SK-N-SH (cell line): ENCODE measurements around the gene FRAS1. TPM values are rescaled to one million over a fixed set of nuclear protein-coding genes. Genes with fewer than 3 reads are reported as not detected.

Experiments
- CTCF ChIA-PET: fragments of 300-600, 350-600 bp; formaldehyde crosslinking; extraction: SDS; loops from one replicate; lab custom pipeline; 2021; lab: Yijun Ruan, JAX
- POLR2A ChIA-PET: fragments of 350-600 bp; sonication (Branson Sonifier 250); formaldehyde crosslinking; extraction: SDS; loops from one replicate; lab custom pipeline; 2020; ENCODE audit warnings: antibody characterized with exemption, inconsistent platforms; lab: Yijun Ruan, JAX
- DNase-seq: peaks from one replicate; pipeline ENCODE4 v3.0.0; 2012
- H2AFZ ChIP-seq: fragments of 200-600 bp; sonication (generic); 2 replicates; pipeline ENCODE4 v1.8.1; 2016; ENCODE audit warnings: antibody characterized with exemption, mild to moderate bottlenecking, low read depth
- H3F3A ChIP-seq: fragments of 200-600 bp; sonication (generic); replicated peaks from 2 replicates; pipeline ENCODE3; 2016; ENCODE audit warnings: antibody characterized with exemption, mild to moderate bottlenecking; ENCODE audit not compliant: insufficient read depth
- H3K27ac ChIP-seq, 2 experiments: fragments of 200-500 bp in 1 of 2; fragments of 200-600 bp in 1 of 2; sonication (Bioruptor generic) in 1 of 2; sonication (generic), shearing (Covaris generic) in 1 of 2; 2 replicates each; pipeline versions ENCODE4 v1.5.1 to v1.6.1; 2014 to 2016; ENCODE audit warnings: low read depth in 2 of 2, inconsistent platforms in 1 of 2, low read length in 1 of 2, mild to moderate bottlenecking in 1 of 2, mixed read lengths in 1 of 2
- H3K27me3 ChIP-seq: fragments of 200-600 bp; sonication (generic), shearing (Covaris generic); 2 replicates; pipeline ENCODE4 v1.6.1; 2016; ENCODE audit warnings: mixed run types; ENCODE audit not compliant: insufficient read depth
- H3K36me3 ChIP-seq, 2 experiments: fragments of 200-500 bp in 1 of 2; fragments of 200-600 bp in 1 of 2; sonication (Bioruptor generic) in 1 of 2; sonication (generic) in 1 of 2; replicated peaks in 1 of 2; 2 replicates each; pipeline versions ENCODE3 to v1.5.1; 2014 to 2016; ENCODE audit warnings: low read length in 1 of 2, mild to moderate bottlenecking in 1 of 2; ENCODE audit not compliant: insufficient read depth in 2 of 2, control insufficient read depth in 1 of 2
- H3K4me1 ChIP-seq, 2 experiments: fragments of 200-500 bp in 1 of 2; fragments of 200-600 bp in 1 of 2; sonication (Bioruptor generic) in 1 of 2; sonication (generic), shearing (Covaris generic) in 1 of 2; 2 replicates each; pipeline versions ENCODE4 v1.5.1 to v1.6.1; 2014 to 2016; ENCODE audit warnings: low read depth in 1 of 2, low read length in 1 of 2, mixed run types in 1 of 2; ENCODE audit not compliant: insufficient read depth in 2 of 2, control insufficient read depth in 1 of 2
- H3K4me2 ChIP-seq: fragments of 200-600 bp; sonication (generic), shearing (Covaris generic); 2 replicates; pipeline ENCODE4 v1.6.1; 2017; ENCODE audit warnings: mixed run types
- H3K4me3 ChIP-seq, 2 experiments: fragments of 200-500 bp in 1 of 2; fragments of 200-600 bp in 1 of 2; sonication (Bioruptor generic) in 1 of 2; sonication (generic), shearing (Covaris generic) in 1 of 2; 2 replicates each; pipeline versions ENCODE4 v1.5.1 to v1.8.1; 2014 to 2016; ENCODE audit warnings: low read depth in 2 of 2, inconsistent platforms in 1 of 2, low read length in 1 of 2, mild to moderate bottlenecking in 1 of 2, mixed read lengths in 1 of 2, moderate library complexity in 1 of 2
- H3K79me2 ChIP-seq: fragments of 200-600 bp; sonication (generic); 2 replicates; pipeline ENCODE4 v1.8.1; 2017; ENCODE audit warnings: mild to moderate bottlenecking; ENCODE audit not compliant: insufficient read depth
- H3K9ac ChIP-seq: fragments of 200-600 bp; sonication (generic); 2 replicates; pipeline ENCODE4 v1.6.1; 2017; ENCODE audit warnings: mixed run types
- H3K9me2 ChIP-seq: fragments of 200-600 bp; sonication (generic); 2 replicates; pipeline ENCODE4 v1.6.1; 2017; ENCODE audit warnings: mixed run types
- H3K9me3 ChIP-seq: fragments of 200-600 bp; sonication (generic); 2 replicates; pipeline ENCODE4 v1.6.1; 2017; ENCODE audit warnings: mixed run types, mild to moderate bottlenecking, moderate library complexity
- H4K20me1 ChIP-seq: fragments of 200-600 bp; sonication (generic); 2 replicates; pipeline ENCODE4 v1.6.1; 2017; ENCODE audit warnings: mild to moderate bottlenecking, mixed run types; ENCODE audit not compliant: insufficient read depth
- EZH2phosphoT487 ChIP-seq: fragments of 200-600 bp; sonication (generic); IDR thresholded peaks from 2 replicates; pipeline ENCODE4 v1.6.1; 2017; ENCODE audit warnings: low read depth, mixed run types, mild to moderate bottlenecking, antibody characterized with exemption, moderate library complexity, borderline replicate concordance
- FOSL2 ChIP-seq: IDR thresholded peaks from 2 replicates; pipeline ENCODE4 v1.4.0; 2012; ENCODE audit warnings: low read depth, mild to moderate bottlenecking, moderate library complexity, borderline replicate concordance
- FOXJ3 ChIP-seq: sonication (generic); formaldehyde crosslinking; IDR thresholded peaks from 2 replicates; pipeline ENCODE4 v1.5.1; 2020; ENCODE audit warnings: mild to moderate bottlenecking, missing genetic modification reagents
- GABPA ChIP-seq: IDR thresholded peaks from 2 replicates; pipeline ENCODE4 v1.4.0; 2012; ENCODE audit warnings: low read depth, mild to moderate bottlenecking
- RAD21 ChIP-seq: IDR thresholded peaks from 2 replicates; pipeline ENCODE4 v1.6.1; 2012; ENCODE audit warnings: mild to moderate bottlenecking, low read length
- SIN3A ChIP-seq: IDR thresholded peaks from 2 replicates; pipeline ENCODE4 v1.6.1; 2012; ENCODE audit warnings: low read depth, mild to moderate bottlenecking, low read length, moderate library complexity, borderline replicate concordance
- TAF1 ChIP-seq: IDR thresholded peaks from 2 replicates; pipeline ENCODE4 v1.6.1; 2012; ENCODE audit warnings: low read depth, mild to moderate bottlenecking, low read length, moderate library complexity, borderline replicate concordance
- TCF12 ChIP-seq: IDR thresholded peaks from 2 replicates; pipeline ENCODE4 v1.4.0; 2012
- WGBS: methylation state at CpG from one replicate; pipeline ENCODE4 v1.1.6; 2017; ENCODE audit warnings: low lambda C conversion rate; 5-methylcytosine and 5-hydroxymethylcytosine counted together
- polyA plus RNA-seq, 3 experiments: library from polyadenylated mRNA; depleted of rRNA; stranded (reverse); fragments of >200 nt; gene quantifications; 2 replicates each; pipeline ENCODE4 v1.2.3, GENCODE V29; 2012
- TF ChIP-seq, protein P1 (sequence below): fragments of 200-600 bp; sonication (generic); IDR thresholded peaks from 2 replicates; pipeline ENCODE4 v1.6.1; 2017; ENCODE audit warnings: antibody characterized with exemption, mild to moderate bottlenecking, moderate library complexity
- TF ChIP-seq, protein P2 (sequence below): fragments of 150-350 bp; IDR thresholded peaks from 2 replicates; pipeline ENCODE4 v1.6.1; 2017; ENCODE audit warnings: antibody characterized with exemption, low read length, low read depth, borderline replicate concordance

FRAS1 gene
- polyA plus RNA-seq, 1 of the 3 experiments (the other 2 are of a cell fraction), result 8.3 TPM

DNA sequence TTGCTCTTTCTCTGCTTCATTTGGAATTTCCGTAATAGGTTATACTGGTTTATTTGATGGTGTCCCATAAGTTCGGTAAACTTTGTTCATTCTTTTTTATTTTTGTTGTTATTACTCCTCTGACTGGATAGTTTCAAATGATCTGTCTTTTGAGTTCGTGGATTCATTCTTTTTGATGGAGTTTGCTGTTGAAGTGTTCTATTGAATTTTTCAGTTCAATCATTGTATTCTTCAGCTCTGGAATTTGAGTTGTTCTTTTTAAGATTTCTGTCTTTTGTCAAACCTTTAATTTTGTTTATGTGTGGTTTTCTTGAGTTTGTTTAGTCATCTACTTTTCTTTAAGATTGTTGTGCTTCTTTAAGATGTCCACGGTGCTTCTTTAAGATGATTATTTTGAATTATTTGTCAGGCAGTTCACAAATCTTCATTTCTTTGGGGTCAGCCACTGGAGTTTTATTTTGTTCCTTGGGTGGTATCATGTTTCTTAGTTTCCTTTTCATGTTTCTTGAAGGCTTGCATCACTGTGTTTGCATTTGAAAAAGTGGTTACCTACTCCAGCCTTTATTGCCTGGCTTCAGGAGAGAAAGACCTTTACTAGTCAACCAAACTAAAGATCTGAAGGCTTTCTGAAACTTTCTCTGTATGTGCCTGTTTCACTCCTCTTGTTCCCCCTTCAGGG lies 339.6 kb downstream of the FRAS1 start:
- DNase-seq, result no peak
- H3K27ac ChIP-seq, result no peak overlapping the region

DNA sequence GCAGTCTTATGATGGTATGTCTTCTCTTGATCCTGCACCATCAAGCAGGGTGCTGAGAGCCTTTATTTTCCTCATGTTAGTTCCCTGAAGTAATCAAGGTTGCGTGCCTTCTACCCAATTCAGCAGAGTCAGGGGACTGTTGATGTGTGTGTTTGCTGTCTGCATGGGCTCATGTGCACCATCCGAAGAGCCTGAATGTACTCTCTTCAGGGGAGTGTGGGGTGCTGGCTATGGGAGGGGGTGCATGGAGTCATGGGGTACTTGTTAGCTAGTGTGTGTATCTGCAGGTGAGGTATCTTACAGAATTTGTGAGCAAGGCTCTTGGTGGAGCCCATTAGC lies 340.1 kb downstream of the FRAS1 start:
- Histone ChIP-seq H4K20me1 (no peaks in the 10 kb centered on the region), H3K27me3 (no peaks in the 10 kb centered on the region), H3K4me2 (no peak overlapping the region), H3K9me2 (no peaks in the 10 kb centered on the region), H2AFZ (no peak overlapping the region), H3K36me3 (peaks cover 6 to 16% of the 10 kb centered on the region in 2 experiments), H3F3A (no peaks in the 10 kb centered on the region), H3K9me3 (peaks cover 12% of the 10 kb centered on the region; the same call in 1 of the 2 replicates), H3K27ac (no peak overlapping the region), H3K4me3 (no peak overlapping the region), H3K79me2 (no peaks in the 10 kb centered on the region), H3K4me1 (no peaks in the 10 kb centered on the region), H3K9ac (no peak overlapping the region)
- CTCF ChIA-PET, result no interaction called here
- WGBS, result 88% methylated on average over 2 of the region's 2 CpGs
- TF ChIP-seq FOXJ3, result no peak
- TF ChIP-seq RAD21, result no peak
- no peak for TF ChIP-seq GABPA
- no peak for TF ChIP-seq TCF12
- TF ChIP-seq, protein P1, sequence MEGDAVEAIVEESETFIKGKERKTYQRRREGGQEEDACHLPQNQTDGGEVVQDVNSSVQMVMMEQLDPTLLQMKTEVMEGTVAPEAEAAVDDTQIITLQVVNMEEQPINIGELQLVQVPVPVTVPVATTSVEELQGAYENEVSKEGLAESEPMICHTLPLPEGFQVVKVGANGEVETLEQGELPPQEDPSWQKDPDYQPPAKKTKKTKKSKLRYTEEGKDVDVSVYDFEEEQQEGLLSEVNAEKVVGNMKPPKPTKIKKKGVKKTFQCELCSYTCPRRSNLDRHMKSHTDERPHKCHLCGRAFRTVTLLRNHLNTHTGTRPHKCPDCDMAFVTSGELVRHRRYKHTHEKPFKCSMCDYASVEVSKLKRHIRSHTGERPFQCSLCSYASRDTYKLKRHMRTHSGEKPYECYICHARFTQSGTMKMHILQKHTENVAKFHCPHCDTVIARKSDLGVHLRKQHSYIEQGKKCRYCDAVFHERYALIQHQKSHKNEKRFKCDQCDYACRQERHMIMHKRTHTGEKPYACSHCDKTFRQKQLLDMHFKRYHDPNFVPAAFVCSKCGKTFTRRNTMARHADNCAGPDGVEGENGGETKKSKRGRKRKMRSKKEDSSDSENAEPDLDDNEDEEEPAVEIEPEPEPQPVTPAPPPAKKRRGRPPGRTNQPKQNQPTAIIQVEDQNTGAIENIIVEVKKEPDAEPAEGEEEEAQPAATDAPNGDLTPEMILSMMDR, result no peak
- TF ChIP-seq, protein P2, sequence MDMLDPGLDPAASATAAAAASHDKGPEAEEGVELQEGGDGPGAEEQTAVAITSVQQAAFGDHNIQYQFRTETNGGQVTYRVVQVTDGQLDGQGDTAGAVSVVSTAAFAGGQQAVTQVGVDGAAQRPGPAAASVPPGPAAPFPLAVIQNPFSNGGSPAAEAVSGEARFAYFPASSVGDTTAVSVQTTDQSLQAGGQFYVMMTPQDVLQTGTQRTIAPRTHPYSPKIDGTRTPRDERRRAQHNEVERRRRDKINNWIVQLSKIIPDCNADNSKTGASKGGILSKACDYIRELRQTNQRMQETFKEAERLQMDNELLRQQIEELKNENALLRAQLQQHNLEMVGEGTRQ, result no peak
- DNase-seq, result no peak
- POLR2A ChIA-PET, result no interaction called here

More for the DNA sequence above, 339.6 kb downstream of the FRAS1 start:
- Histone ChIP-seq H3K27me3 (no peaks in the 10 kb centered on the region), H3K4me3 (no peak overlapping the region), H3F3A (no peaks in the 10 kb centered on the region), H3K36me3 (peaks cover 6 to 16% of the 10 kb centered on the region in 2 experiments), H4K20me1 (no peaks in the 10 kb centered on the region), H3K79me2 (no peaks in the 10 kb centered on the region), H3K9me3 (peaks cover 12% of the 10 kb centered on the region; the same call in 1 of the 2 replicates), H2AFZ (no peak overlapping the region), H3K4me2 (no peak overlapping the region), H3K9ac (no peak overlapping the region), H3K9me2 (no peaks in the 10 kb centered on the region), H3K4me1 (no peaks in the 10 kb centered on the region)
- POLR2A ChIA-PET, result no interaction called here
- TF ChIP-seq SIN3A, result no peak
- TF ChIP-seq TAF1, result no peak
- no peak for TF ChIP-seq FOSL2
- TF ChIP-seq EZH2phosphoT487, result no peak
- CTCF ChIA-PET, result no interaction called here
- WGBS, result 58% methylated on average over 4 of the region's 4 CpGs
